Progenitor cell of endocrine pancreas (in vitro differentiated cells): ENCODE data around the gene MGAT5. TPM values are rescaled to one million over a fixed set of nuclear protein-coding genes. Genes with fewer than 3 reads are reported as not detected.

ENCODE experiments used
- DNase-seq: peaks from one replicate; pipeline ENCODE4 v3.0.0; 2021; ENCODE audit warnings: low spot score; ENCODE audit not compliant: unreplicated experiment
- H3K27ac Mint-ChIP-seq: 2 replicates; pipeline ENCODE4 v1.8.0; 2021; ENCODE audit warnings: mild to moderate bottlenecking, moderate library complexity, mixed read lengths
- H3K27me3 Mint-ChIP-seq: 2 replicates; pipeline ENCODE4 v1.8.0; 2021; ENCODE audit warnings: mixed read lengths
- H3K36me3 Mint-ChIP-seq: 2 replicates; pipeline ENCODE4 v1.8.0; 2022; ENCODE audit warnings: mixed read lengths; ENCODE audit not compliant: insufficient read depth
- H3K4me1 Mint-ChIP-seq: 2 replicates; pipeline ENCODE4 v1.8.0; 2021; ENCODE audit warnings: low read depth, mixed read lengths
- H3K4me3 Mint-ChIP-seq: 2 replicates; pipeline ENCODE4 v1.8.0; 2021; ENCODE audit warnings: low read depth, mild to moderate bottlenecking, moderate library complexity, mixed read lengths
- H3K9me3 Mint-ChIP-seq: 2 replicates; pipeline ENCODE4 v1.8.0; 2021; ENCODE audit warnings: low read depth, mixed read lengths
- CTCF ChIP-seq: fragments of 200-600 bp; sonication (generic); IDR thresholded peaks from one replicate; pipeline ENCODE4 v1.5.0; 2021; ENCODE audit warnings: antibody characterized with exemption, mild to moderate bottlenecking; ENCODE audit not compliant: unreplicated experiment
- total RNA-seq: library from RNA; stranded (reverse); gene quantifications from 2 replicates; pipeline ENCODE4 v1.2.1, GENCODE V29; 2021

Gene MGAT5
- total RNA-seq, 1 donor from 2014 or later, result 110 TPM

- TF ChIP-seq CTCF, result no peak
- Mint-ChIP-seq H3K4me1 (no peaks in the 10 kb centered on the region), H3K4me3 (no peak overlapping the region), H3K9me3 (no peaks in the 10 kb centered on the region), H3K27ac (no peak overlapping the region), H3K27me3 (no peaks in the 10 kb centered on the region), H3K36me3 (peaks cover 7% of the 10 kb centered on the region)
- no peak for DNase-seq
Measured at GRCh38 chr2:134252092-134252750, 1.7 kb upstream of the MGAT5 start.

GRCh38 chr2:134253117-134253704 lies 661 bp upstream of the MGAT5 start:
- Mint-ChIP-seq H3K9me3 (no peaks in the 10 kb centered on the region), H3K27me3 (no peaks in the 10 kb centered on the region), H3K4me1 (no peaks in the 10 kb centered on the region), H3K36me3 (peaks cover 7% of the 10 kb centered on the region), H3K27ac (no peak overlapping the region), H3K4me3 (no peak overlapping the region)
- DNase-seq, result no peak
- TF ChIP-seq CTCF, result no peak

GRCh38 chr2:134254824-134255223 lies 952 bp downstream of the MGAT5 start:
- H3K9me3 Mint-ChIP-seq, result no peaks in the 10 kb centered on the region
- no peak overlapping the region for H3K4me3 Mint-ChIP-seq
- H3K36me3 Mint-ChIP-seq, result peaks cover 7% of the 10 kb centered on the region
- no peak for TF ChIP-seq CTCF
- no peaks in the 10 kb centered on the region for H3K27me3 Mint-ChIP-seq
- peaks cover 1% of the 10 kb centered on the region for H3K4me1 Mint-ChIP-seq
- DNase-seq, result no peak
- no peak overlapping the region for H3K27ac Mint-ChIP-seq

GRCh38 chr2:134256956-134257355 lies 3.1 kb downstream of the MGAT5 start:
- H3K27me3 Mint-ChIP-seq, result no peaks in the 10 kb centered on the region
- TF ChIP-seq CTCF, result no peak

GRCh38 chr2:134257509-134257908 lies 3.6 kb downstream of the MGAT5 start:
- no peak for DNase-seq
- peaks cover 5% of the 10 kb centered on the region for H3K36me3 Mint-ChIP-seq
- TF ChIP-seq CTCF, result no peak
- no peaks in the 10 kb centered on the region for H3K9me3 Mint-ChIP-seq
- H3K27me3 Mint-ChIP-seq, result no peaks in the 10 kb centered on the region
- H3K4me3 Mint-ChIP-seq, result no peak overlapping the region
- H3K4me1 Mint-ChIP-seq, result peaks cover 1% of the 10 kb centered on the region
- no peak overlapping the region for H3K27ac Mint-ChIP-seq

More at GRCh38 chr2:134256956-134257355, 3.1 kb downstream of the MGAT5 start:
- peaks cover 1% of the 10 kb centered on the region for H3K4me1 Mint-ChIP-seq
- H3K9me3 Mint-ChIP-seq, result no peaks in the 10 kb centered on the region
- no peak for DNase-seq
- peaks cover 5% of the 10 kb centered on the region for H3K36me3 Mint-ChIP-seq
- H3K27ac Mint-ChIP-seq, result no peak overlapping the region
- no peak overlapping the region for H3K4me3 Mint-ChIP-seq
